Measurements from ENCODE around the gene COPS2.

The COPS2 gene

GRCh38 chr15:49191892-49192291 lies 36.5 kb upstream of the COPS2 start:
- Histone ChIP-seq H2BK12ac (ENCODE audit: low read length) (no peak overlapping the region), H4K8ac (ENCODE audit: low read depth, low read length) (no peak overlapping the region), H2BK120ac (ENCODE audit: low read depth, low read length) (no peak overlapping the region), H3K79me1 (ENCODE audit: low read depth, low read length) (no peaks in the 10 kb centered on the region), H2AK5ac (ENCODE audit: low read depth, low read length) (no peak overlapping the region), H3K27me3 (ENCODE audit: control insufficient read depth in 3 of 3, insufficient read depth in 3 of 3, low read depth in 1 of 3, low read length in 3 of 3) (no peaks in the 10 kb centered on the region), H2BK5ac (ENCODE audit: low read length) (no peak overlapping the region), H3K9me3 (replicated peaks in 1 of 2; ENCODE audit: control insufficient read depth in 2 of 2, insufficient read depth in 1 of 2, low read depth in 1 of 2, low read length in 2 of 2) (no peaks in the 10 kb centered on the region), H3K27ac (replicated peaks; ENCODE audit: low read length) (no peak overlapping the region), H3K23ac (ENCODE audit: low read depth, low read length, poor library complexity) (no peak overlapping the region), H2AFZ (ENCODE audit: low read length) (no peak overlapping the region), H4K91ac (ENCODE audit: low read depth, low read length, poor library complexity) (no peak overlapping the region), H3K4me2 (ENCODE audit: insufficient read depth, low read length, poor library complexity, severe bottlenecking) (no peak overlapping the region), H2BK15ac (ENCODE audit: low read length) (no peak overlapping the region), H3K36me3 (replicated peaks in 1 of 2; ENCODE audit: control insufficient read depth in 2 of 2, insufficient read depth in 2 of 2, low read length in 2 of 2) (no peaks in the 10 kb centered on the region), H3K4ac (ENCODE audit: low read length) (no peak overlapping the region), H3K4me3 (ENCODE audit: low read length in 2 of 2) (no peak overlapping the region), H3K4me1 (ENCODE audit: control insufficient read depth in 2 of 2, insufficient read depth in 1 of 2, low read depth in 1 of 2, low read length in 2 of 2) (no peaks in the 10 kb centered on the region), H3K14ac (ENCODE audit: low read length) (no peak overlapping the region), H3K9ac (ENCODE audit: low read depth, low read length, poor library complexity) (no peak overlapping the region), H3K18ac (ENCODE audit: low read length) (no peak overlapping the region)
- WGBS, 2 donors (ENCODE audit: extremely low coverage in 2 of 2, insufficient read length in 2 of 2, insufficient replicate concordance in 1 of 2) = no CpG with 5 or more reads among the region's 2 CpGs
- DNase-seq (ENCODE audit: low spot score) = no peak

GRCh38 chr15:49190586-49190985 lies 35.2 kb upstream of the COPS2 start:
- H2BK5ac ChIP-seq (ENCODE audit: low read length) = no peak overlapping the region
- H2AFZ ChIP-seq (ENCODE audit: low read length) = no peak overlapping the region
- no peak overlapping the region for H4K91ac ChIP-seq (ENCODE audit: low read depth, low read length, poor library complexity)
- no peak overlapping the region for H3K23ac ChIP-seq (ENCODE audit: low read depth, low read length, poor library complexity)
- no peak overlapping the region for H2AK5ac ChIP-seq (ENCODE audit: low read depth, low read length)
- no peak overlapping the region for H2BK120ac ChIP-seq (ENCODE audit: low read depth, low read length)
- no peak overlapping the region for H3K4me3 ChIP-seq (ENCODE audit: low read length in 2 of 2)
- H2BK15ac ChIP-seq (ENCODE audit: low read length) = no peak overlapping the region
- H4K8ac ChIP-seq (ENCODE audit: low read depth, low read length) = no peak overlapping the region
- no peak for DNase-seq (ENCODE audit: low spot score)
- H3K4ac ChIP-seq (ENCODE audit: low read length) = no peak overlapping the region
- H2BK12ac ChIP-seq (ENCODE audit: low read length) = no peak overlapping the region
- no peak overlapping the region for H3K14ac ChIP-seq (ENCODE audit: low read length)
- no CpG with 5 or more reads among the region's 2 CpGs for WGBS, 2 donors (ENCODE audit: extremely low coverage in 2 of 2, insufficient read length in 2 of 2, insufficient replicate concordance in 1 of 2)
- no peak overlapping the region for H3K4me2 ChIP-seq (ENCODE audit: insufficient read depth, low read length, poor library complexity, severe bottlenecking)
- no peaks in the 10 kb centered on the region for H3K36me3 ChIP-seq (replicated peaks in 1 of 2; ENCODE audit: control insufficient read depth in 2 of 2, insufficient read depth in 2 of 2, low read length in 2 of 2)
- no peak overlapping the region for H3K27ac ChIP-seq (replicated peaks; ENCODE audit: low read length)
- no peak overlapping the region for H3K9ac ChIP-seq (ENCODE audit: low read depth, low read length, poor library complexity)
- H3K9me3 ChIP-seq (replicated peaks in 1 of 2; ENCODE audit: control insufficient read depth in 2 of 2, insufficient read depth in 1 of 2, low read depth in 1 of 2, low read length in 2 of 2) = no peaks in the 10 kb centered on the region
- no peaks in the 10 kb centered on the region for H3K27me3 ChIP-seq (ENCODE audit: control insufficient read depth in 3 of 3, insufficient read depth in 3 of 3, low read depth in 1 of 3, low read length in 3 of 3)
- H3K18ac ChIP-seq (ENCODE audit: low read length) = no peak overlapping the region
- no peaks in the 10 kb centered on the region for H3K79me1 ChIP-seq (ENCODE audit: low read depth, low read length)
- no peaks in the 10 kb centered on the region for H3K4me1 ChIP-seq (ENCODE audit: control insufficient read depth in 2 of 2, insufficient read depth in 1 of 2, low read depth in 1 of 2, low read length in 2 of 2)

- no peaks in the 10 kb centered on the region for H3K79me1 ChIP-seq (ENCODE audit: low read depth, low read length)
- no peak overlapping the region for H2BK120ac ChIP-seq (ENCODE audit: low read depth, low read length)
- H3K36me3 ChIP-seq (replicated peaks in 1 of 2; ENCODE audit: control insufficient read depth in 2 of 2, insufficient read depth in 2 of 2, low read length in 2 of 2) = no peaks in the 10 kb centered on the region
- no peak overlapping the region for H2BK12ac ChIP-seq (ENCODE audit: low read length)
- H3K4me3 ChIP-seq (ENCODE audit: low read length in 2 of 2) = no peak overlapping the region
- H3K14ac ChIP-seq (ENCODE audit: low read length) = no peak overlapping the region
- H2BK5ac ChIP-seq (ENCODE audit: low read length) = no peak overlapping the region
- no peak for DNase-seq (ENCODE audit: low spot score)
- no peak overlapping the region for H4K8ac ChIP-seq (ENCODE audit: low read depth, low read length)
- H2AFZ ChIP-seq (ENCODE audit: low read length) = no peak overlapping the region
- H3K18ac ChIP-seq (ENCODE audit: low read length) = no peak overlapping the region
- no peak overlapping the region for H2BK15ac ChIP-seq (ENCODE audit: low read length)
- no peaks in the 10 kb centered on the region for H3K4me1 ChIP-seq (ENCODE audit: control insufficient read depth in 2 of 2, insufficient read depth in 1 of 2, low read depth in 1 of 2, low read length in 2 of 2)
- H4K91ac ChIP-seq (ENCODE audit: low read depth, low read length, poor library complexity) = no peak overlapping the region
- no peaks in the 10 kb centered on the region for H3K27me3 ChIP-seq (ENCODE audit: control insufficient read depth in 3 of 3, insufficient read depth in 3 of 3, low read depth in 1 of 3, low read length in 3 of 3)
- H3K4me2 ChIP-seq (ENCODE audit: insufficient read depth, low read length, poor library complexity, severe bottlenecking) = no peak overlapping the region
- WGBS, 2 donors (ENCODE audit: extremely low coverage in 2 of 2, insufficient read length in 2 of 2, insufficient replicate concordance in 1 of 2) = no CpG with 5 or more reads among the region's 2 CpGs
- H3K27ac ChIP-seq (replicated peaks; ENCODE audit: low read length) = no peak overlapping the region
- H3K4ac ChIP-seq (ENCODE audit: low read length) = no peak overlapping the region
- H2AK5ac ChIP-seq (ENCODE audit: low read depth, low read length) = no peak overlapping the region
- H3K23ac ChIP-seq (ENCODE audit: low read depth, low read length, poor library complexity) = no peak overlapping the region
- no peak overlapping the region for H3K9ac ChIP-seq (ENCODE audit: low read depth, low read length, poor library complexity)
- H3K9me3 ChIP-seq (replicated peaks in 1 of 2; ENCODE audit: control insufficient read depth in 2 of 2, insufficient read depth in 1 of 2, low read depth in 1 of 2, low read length in 2 of 2) = no peaks in the 10 kb centered on the region
These were observed 34.2 kb upstream of the COPS2 start for GRCh38 chr15:49189631-49190030.

- Histone ChIP-seq H3K36me3 (replicated peaks in 1 of 2; ENCODE audit: control insufficient read depth in 2 of 2, insufficient read depth in 2 of 2, low read length in 2 of 2) (no peaks in the 10 kb centered on the region), H2AK5ac (ENCODE audit: low read depth, low read length) (no peak overlapping the region), H3K4me2 (ENCODE audit: insufficient read depth, low read length, poor library complexity, severe bottlenecking) (no peak overlapping the region), H3K79me1 (ENCODE audit: low read depth, low read length) (no peaks in the 10 kb centered on the region), H3K4ac (ENCODE audit: low read length) (no peak overlapping the region), H3K4me1 (ENCODE audit: control insufficient read depth in 2 of 2, insufficient read depth in 1 of 2, low read depth in 1 of 2, low read length in 2 of 2) (no peaks in the 10 kb centered on the region), H2BK15ac (ENCODE audit: low read length) (no peak overlapping the region), H3K4me3 (ENCODE audit: low read length in 2 of 2) (no peak overlapping the region), H3K18ac (ENCODE audit: low read length) (no peak overlapping the region), H3K23ac (ENCODE audit: low read depth, low read length, poor library complexity) (no peak overlapping the region), H3K27me3 (ENCODE audit: control insufficient read depth in 3 of 3, insufficient read depth in 3 of 3, low read depth in 1 of 3, low read length in 3 of 3) (no peaks in the 10 kb centered on the region), H3K9ac (ENCODE audit: low read depth, low read length, poor library complexity) (no peak overlapping the region), H2AFZ (ENCODE audit: low read length) (no peak overlapping the region), H2BK5ac (ENCODE audit: low read length) (no peak overlapping the region), H4K8ac (ENCODE audit: low read depth, low read length) (no peak overlapping the region), H2BK120ac (ENCODE audit: low read depth, low read length) (no peak overlapping the region), H3K14ac (ENCODE audit: low read length) (no peak overlapping the region), H3K9me3 (replicated peaks in 1 of 2; ENCODE audit: control insufficient read depth in 2 of 2, insufficient read depth in 1 of 2, low read depth in 1 of 2, low read length in 2 of 2) (no peaks in the 10 kb centered on the region), H3K27ac (replicated peaks; ENCODE audit: low read length) (no peak overlapping the region), H2BK12ac (ENCODE audit: low read length) (no peak overlapping the region), H4K91ac (ENCODE audit: low read depth, low read length, poor library complexity) (no peak overlapping the region)
- no peak for DNase-seq (ENCODE audit: low spot score)
- WGBS, 2 donors (ENCODE audit: extremely low coverage in 2 of 2, insufficient read length in 2 of 2, insufficient replicate concordance in 1 of 2) = no CpG with 5 or more reads among the region's 2 CpGs
These were observed 33.5 kb upstream of the COPS2 start for GRCh38 chr15:49188933-49189332.

All from neuronal stem cell (in vitro differentiated cells).